A172 (cell line): ENCODE measurements around the gene MYOF. TPM values are rescaled to one million over a fixed set of nuclear protein-coding genes. Genes with fewer than 3 reads are reported as not detected.
A peak's percentile ranks its signal among the peaks of the same experiment; 100 is the strongest.
"Not testable (repeated sequence)": the region's sequence is repeated elsewhere in the genome, so short reads cannot be mapped to it uniquely, and the experiment has no call there.

ENCODE experiments used
- DNase-seq: peaks from one replicate; pipeline ENCODE4 v3.0.0-alpha.2; 2015; ENCODE audit warnings: low spot score
- total RNA-seq: library from RNA; depleted of rRNA; stranded (reverse); fragments of >200 nt; shearing (Covaris generic); gene quantifications from 2 replicates; pipeline ENCODE4 v1.2.3, GENCODE V29; 2014

The MYOF gene
- total RNA-seq, 1 experiment from 2014 or later, result 317 TPM

- DNase-seq, result peak; percentile 100
These were observed 23.3 kb downstream of the MYOF start for GRCh38 chr10:93458821-93459257.

GRCh38 chr10:93457511-93457910, 24.6 kb downstream of the MYOF start:
- DNase-seq, result no peak

- no peak for DNase-seq
These were observed 25.7 kb downstream of the MYOF start for GRCh38 chr10:93456480-93456879.

- no peak for DNase-seq
These were observed 27.4 kb downstream of the MYOF start for GRCh38 chr10:93454736-93455135.

- no peak for DNase-seq
These were observed 28.0 kb downstream of the MYOF start for GRCh38 chr10:93454146-93454545.

- no peak for DNase-seq
These were observed 30.0 kb downstream of the MYOF start for GRCh38 chr10:93452143-93452542.

- DNase-seq, result no peak
These were observed 30.7 kb downstream of the MYOF start for GRCh38 chr10:93451244-93451947.

GRCh38 chr10:93447970-93448369, 34.2 kb downstream of the MYOF start:
- DNase-seq, result no peak

GRCh38 chr10:93447019-93447418, 35.1 kb downstream of the MYOF start:
- DNase-seq, result no peak

- no peak for DNase-seq
These were observed 36.0 kb downstream of the MYOF start for GRCh38 chr10:93445978-93446720.

GRCh38 chr10:93445097-93445960, 36.8 kb downstream of the MYOF start:
- DNase-seq, result peak; percentile 98

GRCh38 chr10:93443481-93443880, 38.7 kb downstream of the MYOF start:
- DNase-seq, result no peak

GRCh38 chr10:93442721-93443120, 39.4 kb downstream of the MYOF start:
- DNase-seq, result not testable (repeated sequence)

GRCh38 chr10:93440591-93441091, 41.5 kb downstream of the MYOF start:
- DNase-seq, result peak; percentile 83

GRCh38 chr10:93438613-93439253, 43.4 kb downstream of the MYOF start:
- DNase-seq, result no peak

GRCh38 chr10:93437946-93438612, 44.1 kb downstream of the MYOF start:
- DNase-seq, result peak; percentile 70

GRCh38 chr10:93437086-93437945, 44.8 kb downstream of the MYOF start:
- peak; percentile 98 for DNase-seq

- peak; percentile 88 for DNase-seq
These were observed 45.5 kb downstream of the MYOF start for GRCh38 chr10:93436591-93437085.

GRCh38 chr10:93435621-93436397, 46.3 kb downstream of the MYOF start:
- peak; percentile 77 for DNase-seq
